GM12878 (cell line): ENCODE data around the gene EPOP. TPM values are rescaled to one million over a fixed set of nuclear protein-coding genes. Genes with fewer than 3 reads are reported as not detected.

ENCODE experiments used
- ATAC-seq: fragments of 200-7000 bp; cut with Tn5 transposase; 3 replicates; pipeline ENCODE4 v1.9.1; 2020; ENCODE audit warnings: mild to moderate bottlenecking, moderate library complexity
- BruUV-seq: library from RNA; stranded (reverse); fragments of 400-500 nt; replicated peaks from 2 replicates; lab custom pipeline; 2021; lab: Mats Ljungman, UMichigan
- CTCF ChIA-PET: fragments of 300-600 bp; sonication (Branson Sonifier 250); formaldehyde crosslinking; extraction: SDS; loops from one replicate; lab custom pipeline; 2021; ENCODE audit warnings: inconsistent platforms; lab: Yijun Ruan, JAX
- POLR2A ChIA-PET: fragments of 350-600 bp; formaldehyde crosslinking; extraction: SDS; loops from one replicate; lab custom pipeline; 2021; ENCODE audit warnings: inconsistent platforms; lab: Charles Lee
- RAD21 ChIA-PET: fragments of 300-600 bp; sonication (Branson Sonifier 250); formaldehyde crosslinking; loops from one replicate; lab custom pipeline; 2023; ENCODE audit warnings: antibody characterized with exemption; ENCODE audit not compliant: unreplicated experiment; lab: Charles Lee
- SMC1A ChIA-PET: fragments of 300-600 bp; sonication (Branson Sonifier 250); formaldehyde crosslinking; loops from one replicate; lab custom pipeline; 2023; ENCODE audit not compliant: unreplicated experiment, uncharacterized antibody; lab: Charles Lee
- DNase-seq: peaks from one replicate; pipeline ENCODE4 v3.0.0-alpha.2; 2011; ENCODE audit warnings: low read depth, low spot score
- FAIRE-seq: peaks from 3 replicates; lab custom pipeline; 2011; peaks lifted over from hg19 to GRCh38; lab: Jason Lieb, UNC
- H2AFZ ChIP-seq: 2 replicates; pipeline ENCODE4 v1.6.0; 2011; ENCODE audit warnings: low read depth, low read length, control low read depth; ENCODE audit not compliant: control insufficient read depth
- H3K27ac ChIP-seq: 2 replicates; pipeline ENCODE4 v1.5.1; 2011; ENCODE audit warnings: control low read depth; ENCODE audit not compliant: control insufficient read depth, insufficient read depth
- H3K27me3 ChIP-seq, 2 experiments: replicated peaks in 1 of 2; 2 replicates each; pipeline versions ENCODE4 v1.6.0 to v1.6.1; 2011; ENCODE audit warnings: low read length in 1 of 2; ENCODE audit not compliant: control insufficient read depth in 2 of 2, insufficient read depth in 2 of 2
- H3K36me3 ChIP-seq, 2 experiments: 2 replicates each; pipeline ENCODE4 v1.5.1; 2011; ENCODE audit warnings: low read length in 1 of 2; ENCODE audit not compliant: control insufficient read depth in 2 of 2, insufficient read depth in 2 of 2
- H3K4me1 ChIP-seq: 2 replicates; pipeline ENCODE4 v1.6.1; 2011; ENCODE audit warnings: mild to moderate bottlenecking, low read length, moderate library complexity, mixed read lengths; ENCODE audit not compliant: control insufficient read depth, insufficient read depth
- H3K4me2 ChIP-seq: 2 replicates; pipeline ENCODE4 v1.6.0; 2011; ENCODE audit warnings: control low read depth; ENCODE audit not compliant: control insufficient read depth, insufficient read depth
- H3K4me3 ChIP-seq: fragments of 200-600 bp; sonication (generic); 2 replicates; pipeline ENCODE4 v1.5.1; 2016
- H3K79me2 ChIP-seq: 2 replicates; pipeline ENCODE4 v1.6.0; 2011; ENCODE audit warnings: low read length; ENCODE audit not compliant: control insufficient read depth, insufficient read depth
- H3K9ac ChIP-seq: 2 replicates; pipeline ENCODE4 v1.8.0; 2011; ENCODE audit warnings: low read length, control low read depth, mixed read lengths; ENCODE audit not compliant: control insufficient read depth, insufficient read depth
- H3K9me3 ChIP-seq: replicated peaks from 3 replicates; pipeline ENCODE4 v1.5.1; 2011; ENCODE audit warnings: mild to moderate bottlenecking, low read length; ENCODE audit not compliant: control insufficient read depth, insufficient read depth
- H4K20me1 ChIP-seq: 2 replicates; pipeline ENCODE4 v1.6.0; 2011; ENCODE audit not compliant: control insufficient read depth, insufficient read depth
- ATF7 ChIP-seq: fragments of 450-650 bp; IDR thresholded peaks from 2 replicates; pipeline ENCODE4 v1.6.1; 2016; ENCODE audit warnings: low read depth, mild to moderate bottlenecking
- BCL11A ChIP-seq: IDR thresholded peaks from 2 replicates; pipeline ENCODE4 v1.6.1; 2011; ENCODE audit warnings: low read depth, low read length
- BMI1 ChIP-seq: fragments of 450-650 bp; IDR thresholded peaks from 2 replicates; pipeline ENCODE4 v1.6.1; 2016; ENCODE audit warnings: mild to moderate bottlenecking, moderate library complexity, borderline replicate concordance
- EP300 ChIP-seq, 2 experiments: fragments of 150-350 bp in 1 of 2; IDR thresholded peaks; 2 replicates each; pipeline ENCODE4 v1.6.1; 2011 to 2012; ENCODE audit warnings: low read depth in 2 of 2, low read length in 2 of 2, borderline replicate concordance in 1 of 2, improper control_type of control experiment in 1 of 2, inconsistent platforms in 1 of 2; ENCODE audit not compliant: control insufficient read depth in 1 of 2
- ESRRA ChIP-seq: IDR thresholded peaks from 2 replicates; pipeline ENCODE4 v1.6.1; 2012; ENCODE audit warnings: mild to moderate bottlenecking, low read length, improper control_type of control experiment
- IKZF1 ChIP-seq: fragments of 450-650 bp; conservative IDR thresholded peaks from 2 replicates; pipeline ENCODE4 v1.6.1; 2017; ENCODE audit warnings: antibody characterized with exemption, mild to moderate bottlenecking
- NRF1 ChIP-seq: conservative IDR thresholded peaks from 2 replicates; pipeline ENCODE4 v1.6.1; 2011; ENCODE audit warnings: mild to moderate bottlenecking, low read depth, low read length, improper control_type of control experiment
- RELA ChIP-seq: fragments of 450-650 bp; IDR thresholded peaks from 2 replicates; pipeline ENCODE4 v1.8.0; 2014; ENCODE audit warnings: borderline replicate concordance; ENCODE audit not compliant: partially characterized antibody
- RFX5 ChIP-seq: IDR thresholded peaks from 2 replicates; pipeline ENCODE4 v1.6.1; 2011; ENCODE audit warnings: low read depth, low read length, improper control_type of control experiment
- SUPT20H ChIP-seq: IDR thresholded peaks from 2 replicates; pipeline ENCODE4 v1.6.1; 2011; ENCODE audit warnings: low read depth, mild to moderate bottlenecking, low read length, moderate library complexity, borderline replicate concordance; ENCODE audit not compliant: control insufficient read depth
- TBL1XR1 ChIP-seq: IDR thresholded peaks from 2 replicates; pipeline ENCODE4 v1.6.1; 2012; ENCODE audit warnings: low read depth, low read length, improper control_type of control experiment
- TCF7 ChIP-seq: IDR thresholded peaks from 2 replicates; pipeline ENCODE4 v1.6.1; 2014; ENCODE audit warnings: antibody characterized with exemption, borderline replicate concordance
- WGBS: methylation state at CpG from one replicate; pipeline ENCODE4 v1.1.6; 2016; ENCODE audit warnings: low lambda C conversion rate; ENCODE audit not compliant: insufficient replicate concordance, insufficient coverage; ENCODE audit errors: missing lambda C conversion rate; 5-methylcytosine and 5-hydroxymethylcytosine counted together
- in situ Hi-C: fragments of 300-500 bp; cut with MboI; formaldehyde crosslinking; loops from 9 replicates; pipeline ENCODE4 v1.14.3; 2018; ENCODE audit warnings: mixed read lengths
- intact Hi-C: fragments of 100-400 bp; cut with micrococcal nuclease; formaldehyde crosslinking; loops from one replicate; pipeline ENCODE4 v1.14.2; 2022; ENCODE audit not compliant: unreplicated experiment
- polyA plus RNA-seq, 11 experiments: library from polyadenylated mRNA; depleted of rRNA in 4 of 11; unstranded in 6 of 11; stranded (reverse) in 5 of 11; fragments of >200 nt; fragmentation: Nextera tagmentation in 4 of 11; fragmentation: Illumina TruSeq in 1 of 11; extraction: Ambion mirVana in 4 of 11; extraction: Trizol in 1 of 11; gene quantifications; 1 replicate in 1 of 11; 2 replicates in 10 of 11; pipeline versions ENCODE4 v1.2.1 to v1.2.3, GENCODE V29; 2011 to 2016; ENCODE audit warnings: inconsistent platforms in 2 of 11, missing spikeins in 2 of 11, low read depth in 1 of 11
- total RNA-seq, 4 experiments: library from RNA; depleted of rRNA in 3 of 4; stranded (reverse); fragments of >200 nt in 3 of 4; fragmentation: Illumina TruSeq in 1 of 4; extraction: Trizol in 1 of 4; gene quantifications; 2 replicates each; pipeline versions ENCODE4 v1.2.1 to v1.2.3, GENCODE V29; 2013 to 2021
- TF ChIP-seq, protein P1 (sequence below): IDR thresholded peaks from 2 replicates; pipeline ENCODE4 v1.6.1; 2012; ENCODE audit warnings: low read depth, low read length, improper control_type of control experiment
- TF ChIP-seq, protein P2 (sequence below): IDR thresholded peaks from 2 replicates; pipeline ENCODE4 v1.6.1; 2011; ENCODE audit warnings: low read depth, low read length, improper control_type of control experiment, borderline replicate concordance
- TF ChIP-seq, protein P3 (sequence below): IDR thresholded peaks from 2 replicates; pipeline ENCODE4 v1.6.1; 2012; ENCODE audit warnings: low read length, inconsistent platforms
- TF ChIP-seq, protein P4 (sequence below): fragments of 150-350 bp; IDR thresholded peaks from 2 replicates; pipeline ENCODE4 v1.6.1; 2016; ENCODE audit warnings: low read depth, low read length

EPOP gene
- total and polyA plus RNA-seq, 10 of the 15 experiments (the other 5 are each of a cell fraction or from before 2014, with no cell fraction given) = 0.53 to 9.0 (median 3.7) TPM

DNA sequence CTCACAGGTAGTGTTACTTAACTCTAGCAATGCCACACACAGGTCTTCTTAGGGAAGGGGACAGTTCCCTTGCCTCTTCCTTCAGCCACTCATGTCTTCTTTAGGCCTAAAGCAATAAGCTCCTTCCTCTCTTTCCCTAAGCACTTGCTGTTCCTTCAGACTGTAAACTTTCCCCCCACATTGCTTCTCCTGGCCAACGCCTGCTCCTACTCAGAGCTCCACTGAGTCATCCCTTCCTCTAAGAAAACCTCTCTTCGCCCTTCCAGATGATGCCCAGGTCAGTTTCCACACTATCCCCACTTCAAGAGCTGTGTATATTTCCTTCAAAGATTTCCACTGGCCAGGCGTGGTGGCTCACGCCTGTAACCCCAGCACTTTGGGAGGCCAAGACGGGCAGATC is 12.5 kb upstream of the EPOP start (continued):
- no peak for TF ChIP-seq EP300 (IDR thresholded peaks at IDR 0.05; ENCODE audit: borderline replicate concordance in 1 of 2, control insufficient read depth in 1 of 2, low read depth in 2 of 2, low read length in 2 of 2)
- TF ChIP-seq BMI1 = no peak
- TF ChIP-seq ESRRA = no peak
- TF ChIP-seq, protein P1, sequence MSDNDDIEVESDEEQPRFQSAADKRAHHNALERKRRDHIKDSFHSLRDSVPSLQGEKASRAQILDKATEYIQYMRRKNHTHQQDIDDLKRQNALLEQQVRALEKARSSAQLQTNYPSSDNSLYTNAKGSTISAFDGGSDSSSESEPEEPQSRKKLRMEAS = no peak
- TF ChIP-seq RELA = no peak
- TF ChIP-seq, all 136 proteins: peak for 0

DNA sequence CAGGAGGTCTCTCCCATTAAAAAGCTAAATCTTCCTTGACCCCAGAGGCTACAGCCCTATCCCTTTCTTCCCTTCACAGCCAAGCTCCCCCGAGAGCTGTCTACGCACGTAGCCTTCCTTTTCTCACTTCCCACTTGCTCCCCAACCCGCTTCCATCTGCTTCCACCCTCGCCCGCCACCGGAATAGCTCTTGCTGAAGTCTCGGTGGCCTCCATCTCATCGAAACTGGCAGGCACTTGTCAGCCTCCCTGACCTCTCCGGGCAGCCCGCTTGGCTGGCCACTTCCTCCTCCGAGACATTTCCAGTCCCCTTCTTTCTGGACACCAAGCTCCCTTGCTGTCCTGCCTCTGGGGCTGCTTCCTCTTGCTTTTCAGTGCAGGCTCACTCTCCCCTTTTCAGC is 10.7 kb upstream of the EPOP start:
- BruUV-seq = no TSS peak
- DNase-seq (no peak), ATAC-seq (no peak), FAIRE-seq (no peak)
- H3K36me3 ChIP-seq = no peaks in the 10 kb centered on the region
- ChIA-PET POLR2A (no interaction called here), SMC1A (no interaction called here), CTCF (interaction anchor here (0.6 to 2.0 kb wide), 6 partner anchors 10 to 168 kb away, joined by 3 to 7 read pairs (median 3); no protein-coding TSS in a partner anchor), RAD21 (interaction anchor here (0.9 kb wide), 1 partner anchor 9 kb away, joined by 3 read pairs; no protein-coding TSS in a partner anchor)
- H3K27me3 ChIP-seq = no peaks in the 10 kb centered on the region
- no peak overlapping the region for H3K4me2 ChIP-seq
- H3K4me1 ChIP-seq = no peaks in the 10 kb centered on the region
- H3K4me3 ChIP-seq = no peak overlapping the region
- in situ Hi-C loops = no loop called here
- no peaks in the 10 kb centered on the region for H4K20me1 ChIP-seq
- WGBS = 66% methylated on average over 12 of the region's 12 CpGs
- H3K79me2 ChIP-seq = no peaks in the 10 kb centered on the region
- H2AFZ ChIP-seq = no peak overlapping the region
- no peak overlapping the region for H3K9ac ChIP-seq
- H3K9me3 ChIP-seq = no peaks in the 10 kb centered on the region
- intact Hi-C loops = no loop called here
- H3K27ac ChIP-seq = no peak overlapping the region
- TF ChIP-seq SUPT20H (no peak), RFX5 (no peak), BCL11A (no peak), IKZF1 (no peak), TCF7 (no peak), NRF1 (no peak), TBL1XR1 (no peak), ATF7 (no peak)
- TF ChIP-seq, protein P2, sequence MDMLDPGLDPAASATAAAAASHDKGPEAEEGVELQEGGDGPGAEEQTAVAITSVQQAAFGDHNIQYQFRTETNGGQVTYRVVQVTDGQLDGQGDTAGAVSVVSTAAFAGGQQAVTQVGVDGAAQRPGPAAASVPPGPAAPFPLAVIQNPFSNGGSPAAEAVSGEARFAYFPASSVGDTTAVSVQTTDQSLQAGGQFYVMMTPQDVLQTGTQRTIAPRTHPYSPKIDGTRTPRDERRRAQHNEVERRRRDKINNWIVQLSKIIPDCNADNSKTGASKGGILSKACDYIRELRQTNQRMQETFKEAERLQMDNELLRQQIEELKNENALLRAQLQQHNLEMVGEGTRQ = no peak
- TF ChIP-seq, protein P3, sequence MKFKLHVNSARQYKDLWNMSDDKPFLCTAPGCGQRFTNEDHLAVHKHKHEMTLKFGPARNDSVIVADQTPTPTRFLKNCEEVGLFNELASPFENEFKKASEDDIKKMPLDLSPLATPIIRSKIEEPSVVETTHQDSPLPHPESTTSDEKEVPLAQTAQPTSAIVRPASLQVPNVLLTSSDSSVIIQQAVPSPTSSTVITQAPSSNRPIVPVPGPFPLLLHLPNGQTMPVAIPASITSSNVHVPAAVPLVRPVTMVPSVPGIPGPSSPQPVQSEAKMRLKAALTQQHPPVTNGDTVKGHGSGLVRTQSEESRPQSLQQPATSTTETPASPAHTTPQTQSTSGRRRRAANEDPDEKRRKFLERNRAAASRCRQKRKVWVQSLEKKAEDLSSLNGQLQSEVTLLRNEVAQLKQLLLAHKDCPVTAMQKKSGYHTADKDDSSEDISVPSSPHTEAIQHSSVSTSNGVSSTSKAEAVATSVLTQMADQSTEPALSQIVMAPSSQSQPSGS = no peak
- TF ChIP-seq, protein P4, sequence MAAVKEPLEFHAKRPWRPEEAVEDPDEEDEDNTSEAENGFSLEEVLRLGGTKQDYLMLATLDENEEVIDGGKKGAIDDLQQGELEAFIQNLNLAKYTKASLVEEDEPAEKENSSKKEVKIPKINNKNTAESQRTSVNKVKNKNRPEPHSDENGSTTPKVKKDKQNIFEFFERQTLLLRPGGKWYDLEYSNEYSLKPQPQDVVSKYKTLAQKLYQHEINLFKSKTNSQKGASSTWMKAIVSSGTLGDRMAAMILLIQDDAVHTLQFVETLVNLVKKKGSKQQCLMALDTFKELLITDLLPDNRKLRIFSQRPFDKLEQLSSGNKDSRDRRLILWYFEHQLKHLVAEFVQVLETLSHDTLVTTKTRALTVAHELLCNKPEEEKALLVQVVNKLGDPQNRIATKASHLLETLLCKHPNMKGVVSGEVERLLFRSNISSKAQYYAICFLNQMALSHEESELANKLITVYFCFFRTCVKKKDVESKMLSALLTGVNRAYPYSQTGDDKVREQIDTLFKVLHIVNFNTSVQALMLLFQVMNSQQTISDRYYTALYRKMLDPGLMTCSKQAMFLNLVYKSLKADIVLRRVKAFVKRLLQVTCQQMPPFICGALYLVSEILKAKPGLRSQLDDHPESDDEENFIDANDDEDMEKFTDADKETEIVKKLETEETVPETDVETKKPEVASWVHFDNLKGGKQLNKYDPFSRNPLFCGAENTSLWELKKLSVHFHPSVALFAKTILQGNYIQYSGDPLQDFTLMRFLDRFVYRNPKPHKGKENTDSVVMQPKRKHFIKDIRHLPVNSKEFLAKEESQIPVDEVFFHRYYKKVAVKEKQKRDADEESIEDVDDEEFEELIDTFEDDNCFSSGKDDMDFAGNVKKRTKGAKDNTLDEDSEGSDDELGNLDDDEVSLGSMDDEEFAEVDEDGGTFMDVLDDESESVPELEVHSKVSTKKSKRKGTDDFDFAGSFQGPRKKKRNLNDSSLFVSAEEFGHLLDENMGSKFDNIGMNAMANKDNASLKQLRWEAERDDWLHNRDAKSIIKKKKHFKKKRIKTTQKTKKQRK = no peak
